ENCODE results near the gene C5orf58. TPM values are rescaled to one million over a fixed set of nuclear protein-coding genes. Genes with fewer than 3 reads are reported as not detected.

C5orf58 gene
- total and polyA plus RNA-seq, 9 of the 15 experiments (the other 6 are each of a cell fraction or from before 2014, with no cell fraction given), result 1.5 to 7.6 (median 5.3) TPM

- H3K9me3 ChIP-seq (replicated peaks; ENCODE audit: control insufficient read depth, insufficient read depth, low read depth, low read length), result no peaks in the 10 kb centered on the region
- H4K20me1 ChIP-seq (replicated peaks; ENCODE audit: control insufficient read depth, insufficient read depth, low read length), result no peaks in the 10 kb centered on the region
- H3K27me3 ChIP-seq (ENCODE audit: control insufficient read depth in 2 of 2, insufficient read depth in 2 of 2, low read length in 2 of 2), result no peaks in the 10 kb centered on the region
- no peaks in the 10 kb centered on the region; a peak in 2 of 5 replicates for H3K4me1 ChIP-seq (replicated peaks in 1 of 2; ENCODE audit: control insufficient read depth in 2 of 2, insufficient read depth in 2 of 2, low read length in 2 of 2)
- no peak for FAIRE-seq
- H3K36me3 ChIP-seq (ENCODE audit: control insufficient read depth, insufficient read depth, low read length), result 0 out of 3 replicates have a peak, but pooled peaks cover 5% of the 10 kb centered on the region
- in situ Hi-C loops (cut with MboI) (no loop called here), intact Hi-C loops (cut with micrococcal nuclease) (no loop called here)
- H3K4me3 ChIP-seq, result no peak overlapping the region
- no peaks in the 10 kb centered on the region for H3K9me1 ChIP-seq (ENCODE audit: control insufficient read depth, insufficient read depth, low read length)
- BruUV-seq (replicated peaks), result no TSS peak
- CTCF ChIA-PET (ENCODE audit: low intra/inter-chr PET ratio), result no interaction called here
- DNase-seq (ENCODE audit: extremely low read depth in 1 of 4, low spot score in 3 of 4), result no peak
- H3K79me2 ChIP-seq (ENCODE audit: control insufficient read depth, insufficient read depth, low read length), result no peaks in the 10 kb centered on the region
- H3K4me2 ChIP-seq (ENCODE audit: insufficient read depth, low read length), result no peak overlapping the region
- POLR2A ChIA-PET, result interaction anchor here (1.0 kb wide), 1 partner anchor 9 kb away, joined by 4 read pairs; the partner anchor contains the start of gene LCP2
- H3K27ac ChIP-seq (ENCODE audit: extremely low read depth, low read depth, low read length), result no peak overlapping the region
- ATAC-seq, result no peak
- WGBS (ENCODE audit: insufficient coverage, low coverage, missing lambda C conversion rate), result 27% methylated on average over 2 of the region's 2 CpGs
- H2AFZ ChIP-seq (ENCODE audit: low read depth, low read length), result no peak overlapping the region
- no peak overlapping the region for H3K9ac ChIP-seq (ENCODE audit: insufficient read depth in 1 of 2, low read depth in 2 of 2, low read length in 2 of 2)
- TF ChIP-seq DIDO1 (tag; IDR thresholded peaks at IDR 0.05; ENCODE audit: low read depth) (no peak), RCOR1 (IDR thresholded peaks at IDR 0.05; ENCODE audit: borderline replicate concordance in 1 of 2, low read depth in 2 of 2, low read length in 2 of 2) (no peak), SMARCE1 (IDR thresholded peaks at IDR 0.05) (no peak), ZBTB5 (IDR thresholded peaks at IDR 0.05) (no peak), MTF1 (CRISPR knock-in tag; IDR thresholded peaks at IDR 0.05; ENCODE audit: borderline replicate concordance) (no peak), ZNF551 (CRISPR knock-in tag; IDR thresholded peaks at IDR 0.05) (no peak), PKNOX1 (IDR thresholded peaks at IDR 0.05) (no peak), ZNF174 (CRISPR knock-in tag; IDR thresholded peaks at IDR 0.05) (no peak), THAP12 (CRISPR knock-in tag; IDR thresholded peaks at IDR 0.05) (no peak), E2F1 (CRISPR knock-in tag; IDR thresholded peaks at IDR 0.05) (no peak), RBM25 (IDR thresholded peaks at IDR 0.05; ENCODE audit: low read depth, low read length, severe bottlenecking) (no peak), DNMT1 (IDR thresholded peaks at IDR 0.05) (no peak), ZNF695 (CRISPR knock-in tag; IDR thresholded peaks at IDR 0.05) (no peak), CHCHD3 (CRISPR knock-in tag; IDR thresholded peaks at IDR 0.05) (no peak), BACH1 (tag; IDR thresholded peaks at IDR 0.05) (no peak), ZBTB1 (CRISPR knock-in tag; IDR thresholded peaks at IDR 0.05; ENCODE audit: borderline replicate concordance, low read depth) (no peak)
Observed at GRCh38 chr5:170288151-170288550, 55.4 kb downstream of the C5orf58 start.
